GM18520 (cell line): ENCODE data around the gene REL.

ENCODE experiments used
- ATAC-seq: cut with Tn5 transposase; IDR thresholded peaks from one replicate; pipeline ENCODE4 v1.9.1; 2021; ENCODE audit not compliant: unreplicated experiment

Gene REL

GRCh38 chr2:60963190-60963589 lies 81.8 kb downstream of the REL start:
- ATAC-seq = no peak

GRCh38 chr2:60964651-60965498 lies 83.5 kb downstream of the REL start:
- ATAC-seq = no peak

GRCh38 chr2:60965499-60965785 lies 84.1 kb downstream of the REL start:
- ATAC-seq = no peak

- peak; percentile 58 for ATAC-seq
Observed at GRCh38 chr2:60966507-60967405, 85.4 kb downstream of the REL start.

- no peak for ATAC-seq
Observed at GRCh38 chr2:60972889-60973656, 91.7 kb downstream of the REL start.

GRCh38 chr2:60973705-60974104 lies 92.3 kb downstream of the REL start:
- ATAC-seq = no peak

- ATAC-seq = no peak
Observed at GRCh38 chr2:60974652-60975051, 93.3 kb downstream of the REL start.
